ENCODE measurements around the gene ENPP3.

DNA sequence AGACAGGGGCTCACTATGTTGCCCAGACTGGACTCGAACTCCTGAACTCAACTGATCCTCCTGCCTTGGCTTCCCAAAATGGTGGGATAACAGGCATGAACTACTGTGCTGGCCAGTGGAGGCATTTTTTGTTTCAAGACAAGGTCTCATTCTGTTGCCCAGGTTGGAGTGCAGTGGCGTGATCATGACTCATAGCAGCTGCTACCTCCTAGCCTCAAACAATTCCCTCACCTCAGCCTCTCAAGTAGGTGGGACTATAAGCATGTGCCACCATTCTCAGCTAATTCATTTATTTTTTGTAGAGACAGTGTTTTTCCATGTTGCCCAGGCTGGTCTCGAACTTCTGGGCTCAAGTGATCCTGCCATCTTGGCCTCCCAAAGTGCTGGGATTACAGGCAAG is 17.2 kb downstream of the ENPP3 start:
- TF ChIP-seq EZH2 (IDR thresholded peaks at IDR 0.05; ENCODE audit: insufficient read depth, poor library complexity, severe bottlenecking): no peak
- TF ChIP-seq EZH2phosphoT487 (IDR thresholded peaks at IDR 0.05; ENCODE audit: insufficient read depth, low read depth): no peak

Data from GM23248 (cell line).